H1 (cell line): Measurements from ENCODE around the gene UGT1A3. TPM values are rescaled to one million over a fixed set of nuclear protein-coding genes. Genes with fewer than 3 reads are reported as not detected.

ENCODE experiments used
- CTCF ChIA-PET: fragments of 300-600 bp; sonication (Branson Sonifier 250); formaldehyde crosslinking; loops from one replicate; lab custom pipeline; 2021; ENCODE audit not compliant: partially characterized antibody; lab: Charles Lee
- POLR2A ChIA-PET: fragments of 300-600 bp; sonication (Branson Sonifier 250); formaldehyde crosslinking; loops from one replicate; lab custom pipeline; 2021; ENCODE audit warnings: inconsistent platforms; ENCODE audit not compliant: partially characterized antibody; lab: Charles Lee
- DNase-seq, 2 experiments: peaks; one replicate each; pipeline versions ENCODE4 v3.0.0 to v3.0.0-alpha.2; 2010 to 2022; ENCODE audit warnings: low spot score in 2 of 2, low read depth in 1 of 2, mixed read lengths in 1 of 2
- FAIRE-seq: peaks from 2 replicates; lab custom pipeline; 2011; peaks lifted over from hg19 to GRCh38; lab: Jason Lieb, UNC
- H2AFZ ChIP-seq: 2 replicates; pipeline ENCODE4 v1.8.1; 2012; ENCODE audit warnings: low read length, inconsistent platforms
- H2AK5ac ChIP-seq: 2 replicates; pipeline ENCODE4 v1.6.1; 2013; ENCODE audit warnings: low read depth, low read length
- H2BK120ac ChIP-seq: replicated peaks from 2 replicates; pipeline ENCODE3; 2013; ENCODE audit warnings: low read depth, low read length, inconsistent platforms
- H2BK12ac ChIP-seq: 2 replicates; pipeline ENCODE4 v1.6.1; 2013; ENCODE audit warnings: low read depth, low read length
- H2BK15ac ChIP-seq: 2 replicates; pipeline ENCODE4 v1.6.1; 2013; ENCODE audit warnings: low read length
- H2BK20ac ChIP-seq: 2 replicates; pipeline ENCODE4 v1.6.1; 2013; ENCODE audit warnings: low read length
- H2BK5ac ChIP-seq: 2 replicates; pipeline ENCODE4 v1.6.1; 2013; ENCODE audit warnings: low read depth, low read length
- H3K14ac ChIP-seq: 2 replicates; pipeline ENCODE4 v1.6.1; 2013; ENCODE audit warnings: inconsistent platforms; ENCODE audit not compliant: insufficient read length
- H3K18ac ChIP-seq: 2 replicates; pipeline ENCODE4 v1.6.1; 2013; ENCODE audit warnings: low read length; ENCODE audit errors: extremely low read depth
- H3K23ac ChIP-seq: 2 replicates; pipeline ENCODE4 v1.6.1; 2013; ENCODE audit warnings: inconsistent platforms; ENCODE audit not compliant: insufficient read length
- H3K23me2 ChIP-seq: 2 replicates; pipeline ENCODE4 v1.6.1; 2013; ENCODE audit warnings: low read depth, low read length
- H3K27ac ChIP-seq: 2 replicates; pipeline ENCODE4 v1.6.1; 2011; ENCODE audit warnings: low read depth, low read length, inconsistent platforms
- H3K27me3 ChIP-seq, 4 experiments: replicated peaks in 1 of 4; 1 replicate in 1 of 4; 2 replicates in 3 of 4; pipeline versions ENCODE4 v1.6.1 to v1.8.1; 2011 to 2013; ENCODE audit warnings: low read length in 3 of 4, mild to moderate bottlenecking in 3 of 4, inconsistent platforms in 2 of 4, mixed read lengths in 2 of 4, moderate library complexity in 1 of 4; ENCODE audit not compliant: control insufficient read depth in 3 of 4, insufficient read depth in 3 of 4; ENCODE audit errors: extremely low read depth in 1 of 4
- H3K36me3 ChIP-seq, 4 experiments: 2 replicates each; pipeline versions ENCODE4 v1.6.1 to v1.8.1; 2011 to 2013; ENCODE audit warnings: mild to moderate bottlenecking in 4 of 4, low read length in 3 of 4, moderate library complexity in 2 of 4, control low read depth in 1 of 4, inconsistent platforms in 1 of 4; ENCODE audit not compliant: insufficient read depth in 4 of 4, control insufficient read depth in 2 of 4
- H3K4ac ChIP-seq: replicated peaks from 2 replicates; pipeline ENCODE3; 2013; ENCODE audit warnings: low read length, low read depth, mixed read lengths, inconsistent platforms; ENCODE audit not compliant: insufficient read length
- H3K4me1 ChIP-seq, 4 experiments: replicated peaks in 1 of 4; 1 replicate in 1 of 4; 2 replicates in 3 of 4; pipeline versions ENCODE4 v1.6.1 to v1.8.1; 2011 to 2013; ENCODE audit warnings: low read length in 3 of 4, inconsistent platforms in 2 of 4, mixed read lengths in 1 of 4; ENCODE audit not compliant: insufficient read depth in 4 of 4, control insufficient read depth in 3 of 4
- H3K4me2 ChIP-seq, 2 experiments: 2 replicates each; pipeline versions ENCODE4 v1.6.1 to v1.8.1; 2011 to 2013; ENCODE audit warnings: low read depth in 2 of 2, low read length in 2 of 2, control low read depth in 1 of 2, inconsistent platforms in 1 of 2, mild to moderate bottlenecking in 1 of 2; ENCODE audit not compliant: insufficient read depth in 1 of 2
- H3K4me3 ChIP-seq, 4 experiments: fragments of 200-600, 300-600 bp in 1 of 4; sonication (generic), shearing (Covaris generic), sonication (Bioruptor Twin) in 1 of 4; 2 replicates each; pipeline versions ENCODE4 v1.5.1 to v1.8.1; 2011 to 2016; ENCODE audit warnings: low read length in 4 of 4, low read depth in 3 of 4, control low read depth in 2 of 4, inconsistent platforms in 2 of 4, mild to moderate bottlenecking in 2 of 4, mixed read lengths in 1 of 4, moderate library complexity in 1 of 4; ENCODE audit not compliant: insufficient read depth in 2 of 4; ENCODE audit errors: extremely low read depth in 1 of 4
- H3K56ac ChIP-seq: replicated peaks from 2 replicates; pipeline ENCODE3; 2013; ENCODE audit warnings: low read depth, mild to moderate bottlenecking, mixed read lengths, low read length, inconsistent platforms; ENCODE audit not compliant: insufficient read length
- H3K79me1 ChIP-seq: 2 replicates; pipeline ENCODE4 v1.6.1; 2013; ENCODE audit warnings: low read depth, low read length, control low read depth
- H3K79me2 ChIP-seq, 2 experiments: 2 replicates each; pipeline versions ENCODE4 v1.6.1 to v1.8.1; 2012 to 2013; ENCODE audit warnings: low read length in 2 of 2, mild to moderate bottlenecking in 2 of 2, inconsistent platforms in 1 of 2; ENCODE audit not compliant: insufficient read depth in 2 of 2, control insufficient read depth in 1 of 2
- H3K9ac ChIP-seq, 4 experiments: replicated peaks in 1 of 4; 1 replicate in 1 of 4; 2 replicates in 3 of 4; pipeline versions ENCODE4 v1.6.1 to v1.8.1; 2011 to 2013; ENCODE audit warnings: low read depth in 3 of 4, low read length in 3 of 4, control low read depth in 2 of 4, mild to moderate bottlenecking in 2 of 4, moderate library complexity in 2 of 4, inconsistent platforms in 1 of 4; ENCODE audit errors: extremely low read depth in 1 of 4
- H3K9me3 ChIP-seq, 2 experiments: 2 replicates each; pipeline versions ENCODE4 v1.6.1 to v1.8.1; 2012 to 2013; ENCODE audit warnings: mild to moderate bottlenecking in 2 of 2, moderate library complexity in 2 of 2, control low read depth in 1 of 2, inconsistent platforms in 1 of 2, low read depth in 1 of 2, low read length in 1 of 2, mixed read lengths in 1 of 2; ENCODE audit not compliant: insufficient read depth in 2 of 2
- H4K20me1 ChIP-seq, 2 experiments: replicated peaks in 1 of 2; 2 replicates each; pipeline versions ENCODE3 to v1.8.1; 2011 to 2013; ENCODE audit warnings: inconsistent platforms in 2 of 2, low read length in 2 of 2, mild to moderate bottlenecking in 1 of 2; ENCODE audit not compliant: insufficient read depth in 2 of 2, control insufficient read depth in 1 of 2
- H4K5ac ChIP-seq: 2 replicates; pipeline ENCODE4 v1.6.1; 2013; ENCODE audit warnings: low read length, low read depth, mixed read lengths, inconsistent platforms; ENCODE audit not compliant: insufficient read length
- H4K8ac ChIP-seq: 2 replicates; pipeline ENCODE4 v1.8.0; 2013; ENCODE audit warnings: mild to moderate bottlenecking, moderate library complexity, low read length, inconsistent platforms; ENCODE audit not compliant: insufficient read depth; ENCODE audit errors: extremely low read depth
- H4K91ac ChIP-seq: replicated peaks from 2 replicates; pipeline ENCODE3; 2013; ENCODE audit warnings: low read length, mixed read lengths, inconsistent platforms; ENCODE audit not compliant: insufficient read length
- BACH1 ChIP-seq: IDR thresholded peaks from 2 replicates; pipeline ENCODE4 v1.6.1; 2012; ENCODE audit warnings: low read length, improper control_type of control experiment
- BCL11A ChIP-seq, 2 experiments: IDR thresholded peaks; one replicate each; pipeline ENCODE4 v1.6.1; 2011; ENCODE audit warnings: low read depth in 2 of 2, low read length in 2 of 2, mild to moderate bottlenecking in 2 of 2
- EGR1 ChIP-seq: IDR thresholded peaks from 2 replicates; pipeline ENCODE4 v1.6.1; 2011; ENCODE audit warnings: low read depth, low read length, borderline replicate concordance
- JUN ChIP-seq: IDR thresholded peaks from 2 replicates; pipeline ENCODE4 v1.6.1; 2011; ENCODE audit warnings: low read depth, mild to moderate bottlenecking, improper control_type of control experiment, low read length
- JUND ChIP-seq: IDR thresholded peaks from 2 replicates; pipeline ENCODE4 v1.6.1; 2011; ENCODE audit warnings: mild to moderate bottlenecking, improper control_type of control experiment, low read length
- SP1 ChIP-seq: IDR thresholded peaks from 2 replicates; pipeline ENCODE4 v1.6.1; 2011; ENCODE audit warnings: low read depth, low read length
- TAF1 ChIP-seq: IDR thresholded peaks from 2 replicates; pipeline ENCODE4 v1.6.1; 2011; ENCODE audit warnings: mild to moderate bottlenecking, low read depth, low read length
- TAF7 ChIP-seq: optimal IDR thresholded peaks from 2 replicates; pipeline ENCODE3; 2011; ENCODE audit warnings: low read depth, mild to moderate bottlenecking, inconsistent platforms, low read length, moderate library complexity, borderline replicate concordance
- TBP ChIP-seq: IDR thresholded peaks from 2 replicates; pipeline ENCODE4 v1.6.1; 2011; ENCODE audit warnings: low read depth, low read length, improper control_type of control experiment
- USF2 ChIP-seq: IDR thresholded peaks from 2 replicates; pipeline ENCODE4 v1.6.1; 2011; ENCODE audit warnings: low read length, improper control_type of control experiment
- WGBS, 2 experiments: shearing (Covaris generic) in 1 of 2; methylation state at CpG; one replicate each; pipeline versions ENCODE4 v1.1.6 to v1.1.7; 2013 to 2015; ENCODE audit warnings: low lambda C conversion rate in 2 of 2, mixed read lengths in 2 of 2, inconsistent platforms in 1 of 2, low coverage in 1 of 2, missing lambda C conversion rate in 1 of 2; ENCODE audit not compliant: insufficient replicate concordance in 2 of 2, insufficient coverage in 1 of 2, insufficient read length in 1 of 2; ENCODE audit errors: extremely low coverage in 1 of 2, missing lambda C conversion rate in 1 of 2; 5-methylcytosine and 5-hydroxymethylcytosine counted together
- polyA plus RNA-seq, 7 experiments: library from polyadenylated mRNA; depleted of rRNA in 3 of 7; stranded (reverse) in 5 of 7; unstranded in 2 of 7; fragments of >200 nt in 5 of 7; fragments of 200-250 nt in 2 of 7; gene quantifications; 1 replicate in 5 of 7; 2 replicates in 1 of 7; 4 replicates in 1 of 7; pipeline versions ENCODE4 v1.2.1 to v1.2.3, GENCODE V29; 2011 to 2013; ENCODE audit warnings: missing spikeins in 2 of 7, mixed read lengths in 2 of 7
- total RNA-seq: library from RNA; stranded (reverse); fragmentation: NEBNext Ultra II Directional; extraction: Animal tissue kit (Norgen Biotek cat#: 25700); gene quantifications from 2 replicates; pipeline ENCODE4 v1.2.1, GENCODE V29; 2021
- TF ChIP-seq, protein P1 (sequence below): IDR thresholded peaks from 2 replicates; pipeline ENCODE4 v1.6.1; 2012; ENCODE audit warnings: inconsistent platforms

The UGT1A3 gene
- total and polyA plus RNA-seq, 2 of the 8 experiments (the other 6 are each of a cell fraction or from before 2014, with no cell fraction given), result not detected

DNA sequence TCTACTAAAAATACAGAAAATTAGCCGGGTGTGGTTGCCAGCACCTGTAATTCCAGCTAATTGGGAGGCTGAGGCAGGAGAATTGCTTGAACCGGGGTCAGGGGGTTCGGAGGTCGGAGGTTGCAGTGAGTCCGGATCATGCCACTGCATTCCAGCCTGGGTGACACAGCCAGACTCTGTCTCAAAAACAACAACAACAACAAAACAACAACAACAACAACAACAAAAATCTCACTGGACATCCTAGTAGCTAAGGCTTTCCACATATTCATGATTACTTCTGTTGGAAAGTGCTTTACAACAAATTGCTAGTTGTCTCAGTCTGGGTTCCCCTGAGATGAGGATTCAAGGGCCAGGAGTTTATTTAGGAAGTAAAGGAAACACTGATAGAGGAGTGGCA is 45.0 kb downstream of the UGT1A3 start:
- H3K79me2 ChIP-seq, result no peaks in the 10 kb centered on the region
- FAIRE-seq, result no peak

More for the DNA sequence above, 45.0 kb downstream of the UGT1A3 start:
- Histone ChIP-seq H3K4ac (no peak overlapping the region), H3K18ac (no peak overlapping the region), H2AFZ (no peak overlapping the region), H3K4me3 (no peak overlapping the region), H3K9ac (no peak overlapping the region), H3K4me1 (no peaks in the 10 kb centered on the region)
- TF ChIP-seq JUN (no peak), JUND (no peak), SP1 (no peak), EGR1 (no peak), TBP (no peak), TAF1 (no peak), BCL11A (IDR thresholded peaks at IDR 0.05; ENCODE audit: low read depth in 2 of 2, low read length in 2 of 2) (no peak), USF2 (no peak), BACH1 (no peak), TAF7 (no peak)
- TF ChIP-seq, protein P1, sequence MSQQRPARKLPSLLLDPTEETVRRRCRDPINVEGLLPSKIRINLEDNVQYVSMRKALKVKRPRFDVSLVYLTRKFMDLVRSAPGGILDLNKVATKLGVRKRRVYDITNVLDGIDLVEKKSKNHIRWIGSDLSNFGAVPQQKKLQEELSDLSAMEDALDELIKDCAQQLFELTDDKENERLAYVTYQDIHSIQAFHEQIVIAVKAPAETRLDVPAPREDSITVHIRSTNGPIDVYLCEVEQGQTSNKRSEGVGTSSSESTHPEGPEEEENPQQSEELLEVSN, result no peak
- TF ChIP-seq, all 59 proteins: peak for 0
- Histone ChIP-seq H3K23ac (no peak overlapping the region), H3K23me2 (peaks cover 2% of the 10 kb centered on the region; the same call in 1 of the 2 replicates), H2BK120ac (no peak overlapping the region), H3K36me3 (no peaks in the 10 kb centered on the region), H4K91ac (no peak overlapping the region), H2AK5ac (no peak overlapping the region), H3K27me3 (no peaks in the 10 kb centered on the region), H3K14ac (no peak overlapping the region), H3K79me1 (no peaks in the 10 kb centered on the region), H4K8ac (no peak overlapping the region), H2BK12ac (no peak overlapping the region), H3K56ac (no peak overlapping the region), H3K4me2 (no peak overlapping the region), H3K27ac (no peak overlapping the region), H2BK15ac (no peak overlapping the region), H2BK5ac (no peak overlapping the region), H4K5ac (no peak overlapping the region), H4K20me1 (no peaks in the 10 kb centered on the region), H3K9me3 (peaks cover 7 to 17% of the 10 kb centered on the region in 2 experiments; a peak in 3 of 4 replicates), H2BK20ac (no peak overlapping the region)
- ChIA-PET POLR2A (no interaction called here), CTCF (no interaction called here)
- no peak for DNase-seq
- WGBS, 2 experiments, result 94% methylated on average over 5 of the region's 5 CpGs; no CpG with 5 or more reads in 1 of the 2 experiments
